ENCODE measurements around the gene TESK1.

DNA sequence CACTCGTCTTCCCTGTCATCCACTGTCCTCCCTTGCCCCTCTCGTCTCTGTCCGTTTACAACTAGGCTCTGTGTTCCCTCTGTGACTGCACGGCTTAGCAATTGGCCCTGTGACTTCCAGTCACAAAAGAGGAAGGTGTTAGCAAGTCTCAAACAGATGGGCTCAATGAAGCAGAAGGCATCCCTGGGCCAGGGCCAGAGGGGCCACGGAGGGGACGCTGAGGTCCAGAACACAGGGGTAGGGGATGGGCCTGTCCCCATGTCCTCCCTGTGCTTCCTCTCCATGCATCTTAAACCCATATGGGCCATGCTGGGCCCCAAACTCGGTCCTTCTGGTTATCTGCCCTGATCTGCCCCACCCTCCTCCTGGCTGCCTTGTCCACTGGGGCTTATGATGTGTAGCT lies 13.3 kb downstream of the TESK1 start, which contains the start of gene CD72:
- TF ChIP-seq, protein P1, sequence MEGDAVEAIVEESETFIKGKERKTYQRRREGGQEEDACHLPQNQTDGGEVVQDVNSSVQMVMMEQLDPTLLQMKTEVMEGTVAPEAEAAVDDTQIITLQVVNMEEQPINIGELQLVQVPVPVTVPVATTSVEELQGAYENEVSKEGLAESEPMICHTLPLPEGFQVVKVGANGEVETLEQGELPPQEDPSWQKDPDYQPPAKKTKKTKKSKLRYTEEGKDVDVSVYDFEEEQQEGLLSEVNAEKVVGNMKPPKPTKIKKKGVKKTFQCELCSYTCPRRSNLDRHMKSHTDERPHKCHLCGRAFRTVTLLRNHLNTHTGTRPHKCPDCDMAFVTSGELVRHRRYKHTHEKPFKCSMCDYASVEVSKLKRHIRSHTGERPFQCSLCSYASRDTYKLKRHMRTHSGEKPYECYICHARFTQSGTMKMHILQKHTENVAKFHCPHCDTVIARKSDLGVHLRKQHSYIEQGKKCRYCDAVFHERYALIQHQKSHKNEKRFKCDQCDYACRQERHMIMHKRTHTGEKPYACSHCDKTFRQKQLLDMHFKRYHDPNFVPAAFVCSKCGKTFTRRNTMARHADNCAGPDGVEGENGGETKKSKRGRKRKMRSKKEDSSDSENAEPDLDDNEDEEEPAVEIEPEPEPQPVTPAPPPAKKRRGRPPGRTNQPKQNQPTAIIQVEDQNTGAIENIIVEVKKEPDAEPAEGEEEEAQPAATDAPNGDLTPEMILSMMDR (IDR thresholded peaks at IDR 0.05; ENCODE audit: low read depth, low read length, missing input control), result no peak
- no peak for TF ChIP-seq TAF1 (conservative IDR thresholded peaks at IDR 0.05)
- TF ChIP-seq RAD21 (IDR thresholded peaks at IDR 0.05), result no peak
- TF ChIP-seq, protein P2, sequence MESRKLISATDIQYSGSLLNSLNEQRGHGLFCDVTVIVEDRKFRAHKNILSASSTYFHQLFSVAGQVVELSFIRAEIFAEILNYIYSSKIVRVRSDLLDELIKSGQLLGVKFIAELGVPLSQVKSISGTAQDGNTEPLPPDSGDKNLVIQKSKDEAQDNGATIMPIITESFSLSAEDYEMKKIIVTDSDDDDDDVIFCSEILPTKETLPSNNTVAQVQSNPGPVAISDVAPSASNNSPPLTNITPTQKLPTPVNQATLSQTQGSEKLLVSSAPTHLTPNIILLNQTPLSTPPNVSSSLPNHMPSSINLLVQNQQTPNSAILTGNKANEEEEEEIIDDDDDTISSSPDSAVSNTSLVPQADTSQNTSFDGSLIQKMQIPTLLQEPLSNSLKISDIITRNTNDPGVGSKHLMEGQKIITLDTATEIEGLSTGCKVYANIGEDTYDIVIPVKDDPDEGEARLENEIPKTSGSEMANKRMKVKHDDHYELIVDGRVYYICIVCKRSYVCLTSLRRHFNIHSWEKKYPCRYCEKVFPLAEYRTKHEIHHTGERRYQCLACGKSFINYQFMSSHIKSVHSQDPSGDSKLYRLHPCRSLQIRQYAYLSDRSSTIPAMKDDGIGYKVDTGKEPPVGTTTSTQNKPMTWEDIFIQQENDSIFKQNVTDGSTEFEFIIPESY (IDR thresholded peaks at IDR 0.05), result no peak
- TF ChIP-seq HNF4A (conservative IDR thresholded peaks at IDR 0.05), result no peak
- TF ChIP-seq, protein P3, sequence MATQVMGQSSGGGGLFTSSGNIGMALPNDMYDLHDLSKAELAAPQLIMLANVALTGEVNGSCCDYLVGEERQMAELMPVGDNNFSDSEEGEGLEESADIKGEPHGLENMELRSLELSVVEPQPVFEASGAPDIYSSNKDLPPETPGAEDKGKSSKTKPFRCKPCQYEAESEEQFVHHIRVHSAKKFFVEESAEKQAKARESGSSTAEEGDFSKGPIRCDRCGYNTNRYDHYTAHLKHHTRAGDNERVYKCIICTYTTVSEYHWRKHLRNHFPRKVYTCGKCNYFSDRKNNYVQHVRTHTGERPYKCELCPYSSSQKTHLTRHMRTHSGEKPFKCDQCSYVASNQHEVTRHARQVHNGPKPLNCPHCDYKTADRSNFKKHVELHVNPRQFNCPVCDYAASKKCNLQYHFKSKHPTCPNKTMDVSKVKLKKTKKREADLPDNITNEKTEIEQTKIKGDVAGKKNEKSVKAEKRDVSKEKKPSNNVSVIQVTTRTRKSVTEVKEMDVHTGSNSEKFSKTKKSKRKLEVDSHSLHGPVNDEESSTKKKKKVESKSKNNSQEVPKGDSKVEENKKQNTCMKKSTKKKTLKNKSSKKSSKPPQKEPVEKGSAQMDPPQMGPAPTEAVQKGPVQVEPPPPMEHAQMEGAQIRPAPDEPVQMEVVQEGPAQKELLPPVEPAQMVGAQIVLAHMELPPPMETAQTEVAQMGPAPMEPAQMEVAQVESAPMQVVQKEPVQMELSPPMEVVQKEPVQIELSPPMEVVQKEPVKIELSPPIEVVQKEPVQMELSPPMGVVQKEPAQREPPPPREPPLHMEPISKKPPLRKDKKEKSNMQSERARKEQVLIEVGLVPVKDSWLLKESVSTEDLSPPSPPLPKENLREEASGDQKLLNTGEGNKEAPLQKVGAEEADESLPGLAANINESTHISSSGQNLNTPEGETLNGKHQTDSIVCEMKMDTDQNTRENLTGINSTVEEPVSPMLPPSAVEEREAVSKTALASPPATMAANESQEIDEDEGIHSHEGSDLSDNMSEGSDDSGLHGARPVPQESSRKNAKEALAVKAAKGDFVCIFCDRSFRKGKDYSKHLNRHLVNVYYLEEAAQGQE (IDR thresholded peaks at IDR 0.05), result no peak
- TF ChIP-seq GABPA (IDR thresholded peaks at IDR 0.05 in 1 of 2, conservative IDR thresholded peaks at IDR 0.05 in 1 of 2), result no peak
